Mesenteric fat pad (tissue), 1 donor: ENCODE results near the gene PAQR9. TPM values are rescaled to one million over a fixed set of nuclear protein-coding genes. Genes with fewer than 3 reads are reported as not detected.

Experiments
- DNase-seq: peaks from one replicate; pipeline ENCODE4 v3.0.0-alpha.2; 2020; ENCODE audit warnings: low spot score
- total RNA-seq: library from RNA; stranded (reverse); fragmentation: NEBNext Ultra II Directional; extraction: Animal tissue kit (Norgen Biotek cat#: 25700); gene quantifications from one replicate; pipeline ENCODE4 v1.2.1, GENCODE V29; 2021
- donor health status: DM: yes; HTN: yes; CAD: no.

Gene PAQR9
- total RNA-seq, 1 donor from 2014 or later: not detected

GRCh38 chr3:142951794-142952193, 11.7 kb downstream of the PAQR9 start:
- no peak for DNase-seq

- DNase-seq: no peak
Measured at GRCh38 chr3:142950972-142951371, 12.5 kb downstream of the PAQR9 start.

- DNase-seq: no peak
Measured at GRCh38 chr3:142947799-142948575, 15.5 kb downstream of the PAQR9 start.

GRCh38 chr3:142947352-142947751, 16.1 kb downstream of the PAQR9 start:
- no peak for DNase-seq

GRCh38 chr3:142946861-142947260, 16.6 kb downstream of the PAQR9 start:
- no peak for DNase-seq

GRCh38 chr3:142945023-142945422, 18.5 kb downstream of the PAQR9 start:
- no peak for DNase-seq

GRCh38 chr3:142944342-142944741, 19.1 kb downstream of the PAQR9 start:
- DNase-seq: no peak

GRCh38 chr3:142943870-142944269, 19.6 kb downstream of the PAQR9 start:
- DNase-seq: no peak

- no peak for DNase-seq
Measured at GRCh38 chr3:142943349-142943748, 20.1 kb downstream of the PAQR9 start.

GRCh38 chr3:142941373-142942123, 21.9 kb downstream of the PAQR9 start:
- DNase-seq: no peak

- DNase-seq: no peak
Measured at GRCh38 chr3:142940472-142940871, 23.0 kb downstream of the PAQR9 start.

GRCh38 chr3:142940000-142940399, 23.5 kb downstream of the PAQR9 start:
- no peak for DNase-seq

- no peak for DNase-seq
Measured at GRCh38 chr3:142935963-142936362, 27.5 kb downstream of the PAQR9 start.

- no peak for DNase-seq
Measured at GRCh38 chr3:142934887-142935269, 28.6 kb downstream of the PAQR9 start.

GRCh38 chr3:142934128-142934886, 29.2 kb downstream of the PAQR9 start:
- DNase-seq: no peak

- no peak for DNase-seq
Measured at GRCh38 chr3:142931222-142931621, 32.3 kb downstream of the PAQR9 start.

- DNase-seq: no peak
Measured at GRCh38 chr3:142930463-142930862, 33.0 kb downstream of the PAQR9 start.

GRCh38 chr3:142929890-142930289, 33.6 kb downstream of the PAQR9 start:
- no peak for DNase-seq

GRCh38 chr3:142929109-142929508, 34.4 kb downstream of the PAQR9 start:
- no peak for DNase-seq

- DNase-seq: no peak
Measured at GRCh38 chr3:142926368-142926944, 37.0 kb downstream of the PAQR9 start.

GRCh38 chr3:142925140-142925539, 38.3 kb downstream of the PAQR9 start:
- DNase-seq: no peak

- no peak for DNase-seq
Measured at GRCh38 chr3:142923694-142924093, 39.8 kb downstream of the PAQR9 start.
